Neuronal stem cell (in vitro differentiated cells): ENCODE data around the gene NETO1. TPM values are rescaled to one million over a fixed set of nuclear protein-coding genes. Genes with fewer than 3 reads are reported as not detected.

ENCODE experiments used
- DNase-seq: peaks from one replicate; pipeline ENCODE4 v3.0.0-alpha.2; 2013; ENCODE audit warnings: low spot score
- H2AFZ ChIP-seq: one replicate; pipeline ENCODE4 v1.6.1; 2013; ENCODE audit warnings: mild to moderate bottlenecking, low read length, inconsistent platforms
- H2AK5ac ChIP-seq: 2 replicates; pipeline ENCODE4 v1.6.1; 2013; ENCODE audit warnings: low read depth, mild to moderate bottlenecking, inconsistent platforms, low read length, moderate library complexity, mixed read lengths
- H2BK120ac ChIP-seq: 2 replicates; pipeline ENCODE4 v1.6.1; 2013; ENCODE audit warnings: low read depth, mild to moderate bottlenecking, inconsistent platforms, low read length, moderate library complexity, mixed read lengths
- H2BK12ac ChIP-seq: one replicate; pipeline ENCODE4 v1.6.1; 2013; ENCODE audit warnings: low read length, inconsistent platforms
- H2BK15ac ChIP-seq: 2 replicates; pipeline ENCODE4 v1.6.1; 2013; ENCODE audit warnings: mild to moderate bottlenecking, low read length, inconsistent platforms, mixed read lengths
- H2BK5ac ChIP-seq: one replicate; pipeline ENCODE4 v1.6.1; 2013; ENCODE audit warnings: inconsistent platforms, mild to moderate bottlenecking, low read length, moderate library complexity
- H3K14ac ChIP-seq: one replicate; pipeline ENCODE4 v1.6.1; 2013; ENCODE audit warnings: low read length, inconsistent platforms
- H3K18ac ChIP-seq: 2 replicates; pipeline ENCODE4 v1.6.1; 2013; ENCODE audit warnings: low read length, inconsistent platforms
- H3K23ac ChIP-seq: 2 replicates; pipeline ENCODE4 v1.6.1; 2013; ENCODE audit warnings: low read depth, mild to moderate bottlenecking, mixed read lengths, low read length, inconsistent platforms; ENCODE audit not compliant: poor library complexity
- H3K27ac ChIP-seq: replicated peaks from 3 replicates; pipeline ENCODE4 v1.5.1; 2013; ENCODE audit warnings: low read length, inconsistent platforms
- H3K27me3 ChIP-seq, 3 experiments: 2 replicates each; pipeline ENCODE4 v1.6.1; 2013; ENCODE audit warnings: low read length in 3 of 3, mild to moderate bottlenecking in 2 of 3, inconsistent platforms in 1 of 3, low read depth in 1 of 3, mixed read lengths in 1 of 3, moderate library complexity in 1 of 3; ENCODE audit not compliant: control insufficient read depth in 3 of 3, insufficient read depth in 3 of 3
- H3K36me3 ChIP-seq, 2 donors: replicated peaks in 1 of 2; 2 replicates each; pipeline ENCODE4 v1.6.1; 2013; ENCODE audit warnings: low read length in 2 of 2; ENCODE audit not compliant: control insufficient read depth in 2 of 2, insufficient read depth in 2 of 2
- H3K4ac ChIP-seq: 2 replicates; pipeline ENCODE4 v1.6.1; 2013; ENCODE audit warnings: inconsistent platforms, mild to moderate bottlenecking, low read length, moderate library complexity
- H3K4me1 ChIP-seq, 2 donors: 1 replicate in 1 of 2; 2 replicates in 1 of 2; pipeline ENCODE4 v1.6.1; 2013; ENCODE audit warnings: low read length in 2 of 2, low read depth in 1 of 2; ENCODE audit not compliant: control insufficient read depth in 2 of 2, insufficient read depth in 1 of 2
- H3K4me2 ChIP-seq: one replicate; pipeline ENCODE4 v1.6.1; 2013; ENCODE audit warnings: mild to moderate bottlenecking, low read length, inconsistent platforms; ENCODE audit not compliant: insufficient read depth, poor library complexity, severe bottlenecking
- H3K4me3 ChIP-seq, 2 donors: 2 replicates each; pipeline ENCODE4 v1.5.1; 2013; ENCODE audit warnings: low read length in 2 of 2, mild to moderate bottlenecking in 2 of 2, inconsistent platforms in 1 of 2, moderate library complexity in 1 of 2
- H3K79me1 ChIP-seq: one replicate; pipeline ENCODE4 v1.6.1; 2013; ENCODE audit warnings: low read depth, mild to moderate bottlenecking, inconsistent platforms, low read length, moderate library complexity
- H3K9ac ChIP-seq: one replicate; pipeline ENCODE4 v1.6.1; 2013; ENCODE audit warnings: mild to moderate bottlenecking, low read depth, low read length, inconsistent platforms; ENCODE audit not compliant: poor library complexity
- H3K9me3 ChIP-seq, 2 donors: replicated peaks in 1 of 2; 2 replicates each; pipeline versions ENCODE3 to v1.6.1; 2013; ENCODE audit warnings: low read length in 2 of 2, mild to moderate bottlenecking in 2 of 2, inconsistent platforms in 1 of 2, low read depth in 1 of 2, mixed read lengths in 1 of 2, moderate library complexity in 1 of 2; ENCODE audit not compliant: control insufficient read depth in 2 of 2, insufficient read depth in 1 of 2
- H4K8ac ChIP-seq: one replicate; pipeline ENCODE4 v1.6.1; 2013; ENCODE audit warnings: low read depth, mild to moderate bottlenecking, inconsistent platforms, low read length, moderate library complexity
- H4K91ac ChIP-seq: one replicate; pipeline ENCODE4 v1.6.1; 2013; ENCODE audit warnings: low read length, low read depth, mild to moderate bottlenecking, inconsistent platforms; ENCODE audit not compliant: poor library complexity
- WGBS, 2 donors: extraction: QIAGEN DNeasy Blood & Tissue Kit; methylation state at CpG; one replicate each; pipeline ENCODE4 v1.1.7; 2013; ENCODE audit warnings: missing lambda C conversion rate in 2 of 2, mixed read lengths in 1 of 2; ENCODE audit not compliant: insufficient read length in 2 of 2, insufficient replicate concordance in 1 of 2; ENCODE audit errors: extremely low coverage in 2 of 2; 5-methylcytosine and 5-hydroxymethylcytosine counted together
- polyA plus RNA-seq, 2 experiments: library from polyadenylated mRNA; stranded (reverse); fragments of 200-250 nt; gene quantifications; one replicate each; pipeline ENCODE4 v1.2.3, GENCODE V29; 2013

The NETO1 gene, protein sequence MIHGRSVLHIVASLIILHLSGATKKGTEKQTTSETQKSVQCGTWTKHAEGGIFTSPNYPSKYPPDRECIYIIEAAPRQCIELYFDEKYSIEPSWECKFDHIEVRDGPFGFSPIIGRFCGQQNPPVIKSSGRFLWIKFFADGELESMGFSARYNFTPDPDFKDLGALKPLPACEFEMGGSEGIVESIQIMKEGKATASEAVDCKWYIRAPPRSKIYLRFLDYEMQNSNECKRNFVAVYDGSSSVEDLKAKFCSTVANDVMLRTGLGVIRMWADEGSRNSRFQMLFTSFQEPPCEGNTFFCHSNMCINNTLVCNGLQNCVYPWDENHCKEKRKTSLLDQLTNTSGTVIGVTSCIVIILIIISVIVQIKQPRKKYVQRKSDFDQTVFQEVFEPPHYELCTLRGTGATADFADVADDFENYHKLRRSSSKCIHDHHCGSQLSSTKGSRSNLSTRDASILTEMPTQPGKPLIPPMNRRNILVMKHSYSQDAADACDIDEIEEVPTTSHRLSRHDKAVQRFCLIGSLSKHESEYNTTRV
- polyA plus RNA-seq (2013, experiment 1 of 2), result 3.2 TPM
- polyA plus RNA-seq (2013, experiment 2 of 2), result 2.4 TPM

DNA sequence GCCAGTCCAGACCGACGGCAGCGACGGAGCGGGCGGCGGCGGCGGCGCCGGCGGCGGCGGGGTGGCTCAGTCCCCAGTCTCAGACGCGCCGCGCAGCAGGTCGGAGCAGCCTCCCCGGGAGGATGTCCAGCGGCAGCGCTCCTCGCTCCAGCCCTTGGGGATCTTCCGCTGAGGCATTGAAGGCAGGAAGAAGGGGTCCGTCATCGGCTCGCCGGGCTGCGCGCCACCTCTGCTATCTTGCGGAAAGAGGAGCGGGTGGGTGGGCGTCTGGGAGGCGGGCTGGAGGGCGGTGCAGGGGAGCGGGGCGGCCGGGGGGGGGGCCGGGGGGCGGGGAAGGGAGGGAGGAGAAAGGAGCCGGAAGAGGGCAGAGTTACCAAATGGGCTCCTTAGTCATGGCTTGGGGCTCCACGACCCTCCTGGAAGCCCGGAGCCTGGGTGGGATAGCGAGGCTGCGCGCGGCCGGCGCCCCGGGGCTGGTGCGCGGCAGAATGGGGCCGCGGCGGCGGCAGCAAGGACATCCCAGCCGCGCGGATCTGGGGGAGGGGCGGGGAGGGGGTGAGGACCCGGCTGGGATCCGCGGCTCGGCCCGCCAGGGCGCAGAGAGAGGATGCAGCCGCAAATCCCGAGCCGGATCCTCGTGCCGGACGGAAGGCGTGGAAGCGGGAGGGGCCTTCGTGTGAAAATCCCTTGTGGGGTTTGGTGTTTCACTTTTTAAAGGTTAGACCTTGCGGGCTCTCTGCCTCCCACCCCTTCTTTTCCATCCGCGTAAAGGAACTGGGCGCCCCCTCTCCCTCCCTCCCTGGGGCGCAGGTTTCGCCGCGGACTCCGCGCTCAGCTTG is at the start of gene NETO1:
TSS of gene NETO1 (minus strand) at position 242 of the 839 bp plus-strand sequence. CDS start 696 bp downstream, outside the sequence.
- Histone ChIP-seq H3K79me1 (no peaks in the 10 kb centered on the region), H3K36me3 (peaks cover 0 to 20% of the 10 kb centered on the region in 2 donors), H2AK5ac (no peak within 1 kb of the TSS), H3K4me1 (peaks cover 0 to 5% of the 10 kb centered on the region in 2 donors), H4K8ac (no peak within 1 kb of the TSS), H2BK5ac (no peak within 1 kb of the TSS), H3K9me3 (no peaks in the 10 kb centered on the region), H3K4ac (no peak within 1 kb of the TSS), H2BK120ac (no peak within 1 kb of the TSS), H3K18ac (peak within 1 kb of the TSS; percentile 95), H2BK12ac (no peak within 1 kb of the TSS), H3K14ac (peak within 1 kb of the TSS; percentile 82), H3K9ac (peak within 1 kb of the TSS; percentile 88), H3K27ac (no peak within 1 kb of the TSS), H3K23ac (peak within 1 kb of the TSS; percentile 70), H2BK15ac (peak within 1 kb of the TSS; percentile 26), H2AFZ (peak within 1 kb of the TSS; percentile 97), H3K4me3 (peak within 1 kb of the TSS; percentile 68 to 88), H3K4me2 (peak within 1 kb of the TSS; percentile 98), H4K91ac (no peak within 1 kb of the TSS), H3K27me3 (peaks cover 6 to 38% (median 35%) of the 10 kb centered on the region in 3 experiments)
- peak; percentile 49 for DNase-seq
- no CpG with 5 or more reads among the region's 85 CpGs for WGBS, 2 donors

- H3K23ac ChIP-seq, result no peak overlapping the region
- H3K4ac ChIP-seq, result no peak overlapping the region
- no peak overlapping the region for H2BK5ac ChIP-seq
- H2BK15ac ChIP-seq, result no peak overlapping the region
- H2AFZ ChIP-seq, result no peak overlapping the region
- H4K8ac ChIP-seq, result no peak overlapping the region
- H3K14ac ChIP-seq, result no peak overlapping the region
- WGBS, 2 donors, result no CpG with 5 or more reads among the region's 5 CpGs
- no peak overlapping the region for H3K27ac ChIP-seq
- H3K79me1 ChIP-seq, result no peaks in the 10 kb centered on the region
- H3K18ac ChIP-seq, result no peak overlapping the region
- H3K9me3 ChIP-seq, result no peaks in the 10 kb centered on the region
- H4K91ac ChIP-seq, result no peak overlapping the region
- H2BK12ac ChIP-seq, result no peak overlapping the region
- no peaks in the 10 kb centered on the region for H3K4me1 ChIP-seq
- H3K4me2 ChIP-seq, result no peak overlapping the region
- H3K36me3 ChIP-seq, result no peaks in the 10 kb centered on the region
- no peak overlapping the region for H3K4me3 ChIP-seq
- H2AK5ac ChIP-seq, result no peak overlapping the region
- H2BK120ac ChIP-seq, result no peak overlapping the region
- no peak overlapping the region for H3K9ac ChIP-seq
- no peak for DNase-seq
- H3K27me3 ChIP-seq, result no peaks in the 10 kb centered on the region
These were observed 42.3 kb upstream of the NETO1 start for GRCh38 chr18:72910045-72910444.

GRCh38 chr18:72908181-72908580 is 40.4 kb upstream of the NETO1 start:
- Histone ChIP-seq H3K4me3 (no peak overlapping the region), H3K27ac (no peak overlapping the region), H4K8ac (no peak overlapping the region), H2AK5ac (no peak overlapping the region), H3K27me3 (no peaks in the 10 kb centered on the region), H2BK12ac (no peak overlapping the region), H2BK120ac (no peak overlapping the region), H3K79me1 (no peaks in the 10 kb centered on the region), H3K4me2 (no peak overlapping the region), H4K91ac (no peak overlapping the region), H3K14ac (no peak overlapping the region), H3K4me1 (no peaks in the 10 kb centered on the region), H3K9ac (no peak overlapping the region), H3K9me3 (no peaks in the 10 kb centered on the region), H2AFZ (no peak overlapping the region), H2BK15ac (no peak overlapping the region), H3K23ac (no peak overlapping the region), H3K4ac (no peak overlapping the region), H3K36me3 (no peaks in the 10 kb centered on the region), H2BK5ac (no peak overlapping the region), H3K18ac (no peak overlapping the region)
- DNase-seq, result no peak
- no CpG with 5 or more reads among the region's 2 CpGs for WGBS, 2 donors

GRCh38 chr18:72903033-72903432 is 35.2 kb upstream of the NETO1 start:
- no peak overlapping the region for H3K4ac ChIP-seq
- H2BK15ac ChIP-seq, result no peak overlapping the region
- no peak overlapping the region for H4K91ac ChIP-seq
- H3K4me3 ChIP-seq, result no peak overlapping the region
- H3K23ac ChIP-seq, result no peak overlapping the region
- no peak for DNase-seq
- no peak overlapping the region for H3K27ac ChIP-seq
- no peak overlapping the region for H3K4me2 ChIP-seq
- H3K79me1 ChIP-seq, result no peaks in the 10 kb centered on the region
- no peak overlapping the region for H2BK120ac ChIP-seq
- no peak overlapping the region for H2AK5ac ChIP-seq
- no peak overlapping the region for H4K8ac ChIP-seq
- H2BK12ac ChIP-seq, result no peak overlapping the region
- no peaks in the 10 kb centered on the region for H3K27me3 ChIP-seq
- H2BK5ac ChIP-seq, result no peak overlapping the region
- no peak overlapping the region for H3K18ac ChIP-seq
- no peak overlapping the region for H2AFZ ChIP-seq
- no peaks in the 10 kb centered on the region for H3K36me3 ChIP-seq
- no peak overlapping the region for H3K14ac ChIP-seq
- no peak overlapping the region for H3K9ac ChIP-seq
- WGBS, 2 donors, result no CpG with 5 or more reads among the region's 2 CpGs
- no peaks in the 10 kb centered on the region for H3K4me1 ChIP-seq
- no peaks in the 10 kb centered on the region for H3K9me3 ChIP-seq
